Endothelial cell of umbilical vein (primary cell): ENCODE measurements around the gene ROPN1L.

Source experiments
- CTCF ChIP-seq, 2 donors: IDR thresholded peaks; 1 replicate in 1 of 2; 2 replicates in 1 of 2; pipeline ENCODE4 v1.5.1; 2011; ENCODE audit warnings: low read length in 2 of 2, mild to moderate bottlenecking in 2 of 2, moderate library complexity in 2 of 2, control low read depth in 1 of 2, inconsistent platforms in 1 of 2, low read depth in 1 of 2; ENCODE audit not compliant: insufficient read depth in 1 of 2; ENCODE audit errors: extremely low read depth in 1 of 2
- EZH2 ChIP-seq: IDR thresholded peaks from 2 replicates; pipeline ENCODE4 v1.6.1; 2012; ENCODE audit warnings: borderline replicate concordance, low read depth, mild to moderate bottlenecking, moderate library complexity, low read length, inconsistent platforms; ENCODE audit not compliant: severe bottlenecking
- FOS ChIP-seq: IDR thresholded peaks from 2 replicates; pipeline ENCODE4 v1.6.1; 2011; ENCODE audit warnings: mild to moderate bottlenecking, low read length, moderate library complexity, borderline replicate concordance; ENCODE audit not compliant: insufficient read depth
- GATA2 ChIP-seq: IDR thresholded peaks from 2 replicates; pipeline ENCODE4 v1.7.0; 2011; ENCODE audit warnings: low read depth, mild to moderate bottlenecking, moderate library complexity, mixed read lengths, low read length; ENCODE audit not compliant: insufficient read length, insufficient read depth
- JUN ChIP-seq: IDR thresholded peaks from 2 replicates; pipeline ENCODE4 v1.6.1; 2011; ENCODE audit warnings: borderline replicate concordance, low read depth; ENCODE audit not compliant: insufficient read length, insufficient read depth
- MAX ChIP-seq: IDR thresholded peaks from 2 replicates; pipeline ENCODE4 v1.6.1; 2011; ENCODE audit not compliant: insufficient read depth, insufficient read length
- POLR2A ChIP-seq: IDR thresholded peaks from 2 replicates; pipeline ENCODE4 v1.6.1; 2012; ENCODE audit warnings: low read depth, mild to moderate bottlenecking, control low read depth, low read length
- POLR2AphosphoS5 ChIP-seq: IDR thresholded peaks from 2 replicates; pipeline ENCODE4 v1.6.1; 2012; ENCODE audit warnings: low read depth, mild to moderate bottlenecking, control low read depth, low read length, moderate library complexity; ENCODE audit not compliant: insufficient read depth

GRCh38 chr5:10475931-10476676, 34.4 kb downstream of the ROPN1L start:
- TF ChIP-seq EZH2 (no peak), CTCF (IDR thresholded peaks at IDR 0.05; ENCODE audit: extremely low read depth in 1 of 2, insufficient read depth in 1 of 2, low read depth in 1 of 2, low read length in 2 of 2) (no peak), POLR2AphosphoS5 (no peak), JUN (no peak), POLR2A (no peak), FOS (no peak), MAX (no peak), GATA2 (no peak)
